GM21390 (cell line): Measurements from ENCODE around the gene PEX14.

Experiments used
- ATAC-seq: cut with Tn5 transposase; IDR thresholded peaks from one replicate; pipeline ENCODE4 v1.9.1; 2021; ENCODE audit not compliant: unreplicated experiment

Gene PEX14

GRCh38 chr1:10659646-10660540 lies 185.1 kb downstream of the PEX14 start:
- ATAC-seq: no peak

GRCh38 chr1:10661453-10661852 lies 186.7 kb downstream of the PEX14 start:
- ATAC-seq: no peak

- no peak for ATAC-seq
Measured at GRCh38 chr1:10662090-10662688, 187.4 kb downstream of the PEX14 start.

GRCh38 chr1:10662824-10663677 lies 188.3 kb downstream of the PEX14 start:
- no peak for ATAC-seq

- ATAC-seq: no peak
Measured at GRCh38 chr1:10663678-10664035, 188.9 kb downstream of the PEX14 start.

- ATAC-seq: no peak
Measured at GRCh38 chr1:10664251-10664650, 189.5 kb downstream of the PEX14 start.

- no peak for ATAC-seq
Measured at GRCh38 chr1:10665226-10665625, 190.5 kb downstream of the PEX14 start.

- ATAC-seq: no peak
Measured at GRCh38 chr1:10665930-10666850, 191.4 kb downstream of the PEX14 start.

- no peak for ATAC-seq
Measured at GRCh38 chr1:10667861-10668761, 193.4 kb downstream of the PEX14 start.

GRCh38 chr1:10669570-10669969 lies 194.8 kb downstream of the PEX14 start:
- no peak for ATAC-seq

- no peak for ATAC-seq
Measured at GRCh38 chr1:10670190-10670589, 195.4 kb downstream of the PEX14 start.

- ATAC-seq: no peak
Measured at GRCh38 chr1:10671090-10671489, 196.3 kb downstream of the PEX14 start.

GRCh38 chr1:10671622-10672342 lies 197.0 kb downstream of the PEX14 start:
- ATAC-seq: no peak

GRCh38 chr1:10672343-10673050 lies 197.7 kb downstream of the PEX14 start:
- no peak for ATAC-seq

GRCh38 chr1:10673109-10673711 lies 198.5 kb downstream of the PEX14 start:
- no peak for ATAC-seq

- ATAC-seq: no peak
Measured at GRCh38 chr1:10674222-10674621, 199.5 kb downstream of the PEX14 start.

GRCh38 chr1:10674700-10675609 lies 200.2 kb downstream of the PEX14 start:
- no peak for ATAC-seq
